Measurements from ENCODE around the gene TMEM178A. TPM values are rescaled to one million over a fixed set of nuclear protein-coding genes. Genes with fewer than 3 reads are reported as not detected.
A peak's percentile ranks its signal among the peaks of the same experiment; 100 is the strongest.
"Not testable (repeated sequence)": the region's sequence is repeated elsewhere in the genome, so short reads cannot be mapped to it uniquely, and the experiment has no call there.

The TMEM178A gene
- total RNA-seq, 4 donors from 2014 or later, result 0.29 to 0.38 TPM; not detected in 2

DNA sequence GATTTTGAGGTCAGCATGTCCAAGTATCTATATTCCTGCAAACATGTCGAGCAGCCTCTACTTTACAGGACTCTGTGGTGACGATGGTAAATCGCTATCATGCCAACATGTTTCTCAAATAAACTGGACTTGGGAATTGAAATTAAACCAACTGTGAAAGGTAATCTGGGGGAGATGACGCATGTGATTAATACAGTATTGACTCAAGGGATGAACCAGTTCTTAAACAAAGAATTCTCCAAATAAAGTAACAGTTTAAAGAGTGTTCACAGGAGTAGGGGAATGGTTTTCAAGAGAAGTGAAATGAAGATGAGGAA lies 59.1 kb downstream of the TMEM178A start:
- Histone ChIP-seq H3K27ac (no peak overlapping the region), H3K4me1 (peaks cover 0 to 7% (median 0%) of the 10 kb centered on the region in 3 donors), H3K27me3 (peaks cover 0 to 10% (median 0%) of the 10 kb centered on the region in 4 donors), H3K36me3 (no peaks in the 10 kb centered on the region), H3K9me3 (no peaks in the 10 kb centered on the region), H3K4me3 (no peak overlapping the region)
- 29 to 67% methylated on average over 4 of the region's 4 CpGs for WGBS, 2 donors
- no peak for TF ChIP-seq POLR2A (IDR thresholded peaks at IDR 0.05)
- TF ChIP-seq, protein P1, sequence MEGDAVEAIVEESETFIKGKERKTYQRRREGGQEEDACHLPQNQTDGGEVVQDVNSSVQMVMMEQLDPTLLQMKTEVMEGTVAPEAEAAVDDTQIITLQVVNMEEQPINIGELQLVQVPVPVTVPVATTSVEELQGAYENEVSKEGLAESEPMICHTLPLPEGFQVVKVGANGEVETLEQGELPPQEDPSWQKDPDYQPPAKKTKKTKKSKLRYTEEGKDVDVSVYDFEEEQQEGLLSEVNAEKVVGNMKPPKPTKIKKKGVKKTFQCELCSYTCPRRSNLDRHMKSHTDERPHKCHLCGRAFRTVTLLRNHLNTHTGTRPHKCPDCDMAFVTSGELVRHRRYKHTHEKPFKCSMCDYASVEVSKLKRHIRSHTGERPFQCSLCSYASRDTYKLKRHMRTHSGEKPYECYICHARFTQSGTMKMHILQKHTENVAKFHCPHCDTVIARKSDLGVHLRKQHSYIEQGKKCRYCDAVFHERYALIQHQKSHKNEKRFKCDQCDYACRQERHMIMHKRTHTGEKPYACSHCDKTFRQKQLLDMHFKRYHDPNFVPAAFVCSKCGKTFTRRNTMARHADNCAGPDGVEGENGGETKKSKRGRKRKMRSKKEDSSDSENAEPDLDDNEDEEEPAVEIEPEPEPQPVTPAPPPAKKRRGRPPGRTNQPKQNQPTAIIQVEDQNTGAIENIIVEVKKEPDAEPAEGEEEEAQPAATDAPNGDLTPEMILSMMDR (IDR thresholded peaks at IDR 0.05), result no peak
- intact Hi-C loops (cut with DNase I), result no loop called here
- DNase-seq, result no peak

DNA sequence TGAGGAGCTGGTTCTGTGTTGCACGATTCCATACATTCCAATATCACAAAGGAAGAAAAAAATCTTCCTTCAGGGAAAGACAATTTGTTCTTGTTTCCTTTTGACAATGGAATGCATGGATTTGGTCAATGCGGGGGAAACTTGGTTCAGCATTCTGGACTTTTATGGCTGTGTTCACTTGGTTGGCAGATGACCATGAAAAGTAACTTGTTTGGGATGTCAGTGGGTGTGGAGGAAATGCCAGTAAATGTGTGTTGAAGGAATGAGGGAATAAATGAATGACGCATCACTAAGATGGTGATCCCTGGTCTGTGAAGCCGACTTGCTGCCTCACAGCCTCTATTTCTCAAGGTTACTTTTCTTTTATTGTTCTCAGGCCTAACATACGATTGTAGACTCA lies 59.7 kb downstream of the TMEM178A start:
- intact Hi-C loops (cut with DNase I), result no loop called here
- Histone ChIP-seq H3K4me3 (no peak overlapping the region), H3K27me3 (peaks cover 0 to 10% (median 0%) of the 10 kb centered on the region in 4 donors), H3K9me3 (no peaks in the 10 kb centered on the region), H3K27ac (no peak overlapping the region), H3K36me3 (peaks cover 0 to 4% (median 0%) of the 10 kb centered on the region in 3 donors), H3K4me1 (peaks cover 0 to 5% (median 0%) of the 10 kb centered on the region in 3 donors)
- DNase-seq, result no peak
- 68 to 82% methylated on average over 5 of the region's 5 CpGs for WGBS, 2 donors
- no peak for TF ChIP-seq POLR2A (IDR thresholded peaks at IDR 0.05)
- TF ChIP-seq, protein P1 (IDR thresholded peaks at IDR 0.05), result no peak

DNA sequence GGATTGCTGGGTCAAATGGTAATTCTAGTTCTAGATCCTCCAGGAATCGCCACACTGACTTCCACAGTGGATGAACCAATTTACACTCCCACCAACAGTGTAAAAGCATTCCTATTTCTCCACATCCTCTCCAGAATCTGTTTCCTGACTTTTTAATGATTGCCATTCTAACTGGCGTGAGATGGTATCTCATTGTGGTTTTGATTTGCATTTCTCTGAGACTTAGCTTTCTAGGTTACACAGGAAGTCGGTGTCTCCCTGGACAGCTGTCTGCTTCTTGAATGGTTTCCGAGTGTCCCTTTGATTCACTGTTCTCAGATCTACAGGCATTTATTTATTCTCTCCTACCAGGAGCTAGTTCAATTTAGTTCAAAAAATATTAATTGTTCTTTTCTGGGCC lies 62.4 kb downstream of the TMEM178A start:
- peaks cover 0 to 25% (median 0%) of the 10 kb centered on the region in 3 donors for H3K36me3 ChIP-seq
- H3K4me1 ChIP-seq; intact Hi-C loops (cut with DNase I); H3K27me3 ChIP-seq; H3K9me3 ChIP-seq; DNase-seq; H3K27ac ChIP-seq; H3K4me3 ChIP-seq: not testable (repeated sequence)
- WGBS, 2 donors, result 73 to 78% methylated on average over 4 of the region's 4 CpGs

DNA sequence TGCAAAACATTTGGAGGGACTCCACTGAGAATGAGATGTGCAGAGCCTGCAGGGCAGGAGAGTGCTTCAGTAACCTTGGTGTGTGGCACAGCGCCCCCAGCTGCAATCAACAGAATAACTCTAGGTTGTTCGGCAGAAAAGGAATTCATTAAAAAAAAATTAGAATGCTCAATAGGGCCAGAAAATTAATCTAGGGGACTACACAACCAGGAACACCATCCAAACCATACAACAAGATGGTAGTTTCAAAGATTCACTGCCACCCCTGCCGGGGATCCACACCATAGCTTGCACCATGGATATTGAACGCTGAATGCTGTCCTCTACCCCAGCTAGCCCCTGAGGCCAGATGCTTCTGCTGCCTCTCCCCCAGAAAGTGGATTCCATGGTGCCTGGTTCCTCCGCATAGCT lies 63.2 kb downstream of the TMEM178A start:
- Histone ChIP-seq H3K27me3 (no peaks in the 10 kb centered on the region), H3K4me3 (no peak overlapping the region), H3K4me1 (peaks cover 0 to 5% (median 0%) of the 10 kb centered on the region in 3 donors), H3K27ac (no peak overlapping the region), H3K9me3 (no peaks in the 10 kb centered on the region), H3K36me3 (peaks cover 0 to 33% (median 0%) of the 10 kb centered on the region in 3 donors)
- intact Hi-C loops (cut with DNase I), result no loop called here
- WGBS, 2 donors, result 62 to 64% methylated on average over 5 of the region's 5 CpGs
- no peak for TF ChIP-seq POLR2A (IDR thresholded peaks at IDR 0.05)
- TF ChIP-seq, protein P1 (IDR thresholded peaks at IDR 0.05), result peak in 5 of 6 experiments; percentile 36 to 65 (median 42)
- no peak for DNase-seq

DNA sequence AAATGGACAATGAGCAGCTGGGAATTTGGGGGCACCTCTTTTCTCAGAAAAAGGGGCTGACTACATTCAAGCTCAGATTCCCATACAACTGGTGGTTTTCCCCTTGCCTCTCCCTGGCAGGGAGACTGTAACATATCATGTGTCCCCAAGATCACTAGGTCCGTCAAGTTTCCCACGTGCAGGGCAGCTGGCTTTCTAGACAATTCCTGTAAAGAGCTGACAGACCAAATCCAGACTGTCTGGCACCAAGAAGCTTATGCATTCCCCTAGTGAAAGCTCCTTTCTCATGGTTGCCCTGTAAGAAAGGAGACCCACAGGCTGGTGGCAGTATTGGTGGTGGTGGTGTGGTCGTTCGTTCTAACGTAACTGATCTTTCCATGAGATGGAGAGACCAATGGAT lies 64.6 kb downstream of the TMEM178A start:
- H3K27me3 ChIP-seq, result no peaks in the 10 kb centered on the region
- H3K36me3 ChIP-seq, result peaks cover 0 to 39% (median 0%) of the 10 kb centered on the region in 3 donors
- no peak for TF ChIP-seq POLR2A (IDR thresholded peaks at IDR 0.05)
- TF ChIP-seq, protein P1 (IDR thresholded peaks at IDR 0.05), result no peak
- H3K27ac ChIP-seq, result no peak overlapping the region
- peaks cover 0 to 1% (median 0%) of the 10 kb centered on the region in 3 donors for H3K4me1 ChIP-seq
- H3K4me3 ChIP-seq, result no peak overlapping the region
- intact Hi-C loops (cut with DNase I), result no loop called here
- no peaks in the 10 kb centered on the region for H3K9me3 ChIP-seq
- WGBS, 2 donors, result 68 to 87% methylated on average over 4 of the region's 5 CpGs
- DNase-seq, result no peak
